Sigmoid colon (tissue), 7 donors: ENCODE measurements around the gene KRT73. TPM values are rescaled to one million over a fixed set of nuclear protein-coding genes. Genes with fewer than 3 reads are reported as not detected.

Experiments
- DNase-seq: peaks from one replicate; pipeline ENCODE4 v3.0.0-alpha.2; 2019
- H3K27ac ChIP-seq, 4 donors: fragments of 200-600 bp; sonication (generic); one replicate each; pipeline ENCODE4 v1.5.1; 2016 to 2019; ENCODE audit warnings: mild to moderate bottlenecking in 1 of 4
- H3K27me3 ChIP-seq, 3 donors: fragments of 200-600 bp; sonication (generic); one replicate each; pipeline ENCODE4 v1.5.1; 2019; ENCODE audit warnings: mild to moderate bottlenecking in 1 of 3
- H3K36me3 ChIP-seq, 4 donors: fragments of 200-600 bp; sonication (generic); one replicate each; pipeline ENCODE4 v1.5.1; 2016 to 2019
- H3K4me1 ChIP-seq, 4 donors: fragments of 200-600 bp; sonication (generic); one replicate each; pipeline ENCODE4 v1.5.1; 2017 to 2019
- H3K4me3 ChIP-seq, 4 donors: fragments of 200-600 bp; sonication (generic); one replicate each; pipeline ENCODE4 v1.5.1; 2017 to 2019; ENCODE audit warnings: mild to moderate bottlenecking in 2 of 4, moderate library complexity in 1 of 4
- H3K9me3 ChIP-seq, 4 donors: fragments of 200-600 bp in 3 of 4; sonication (generic) in 3 of 4; one replicate each; pipeline versions ENCODE4 v1.5.1 to v1.6.1; 2013 to 2019
- CTCF ChIP-seq, 4 experiments: fragments of 450-650 bp in 3 of 4; fragments of 200-600 bp in 1 of 4; IDR thresholded peaks; one replicate each; pipeline ENCODE4 v1.5.1; 2016 to 2019; ENCODE audit warnings: antibody characterized with exemption in 4 of 4, mild to moderate bottlenecking in 3 of 4, moderate library complexity in 2 of 4
- EP300 ChIP-seq, 4 donors: sonication (generic); formaldehyde crosslinking; IDR thresholded peaks; one replicate each; pipeline ENCODE4 v1.6.1; 2017; ENCODE audit warnings: antibody characterized with exemption in 4 of 4
- POLR2A ChIP-seq, 2 donors: fragments of 450-650 bp; IDR thresholded peaks; one replicate each; pipeline ENCODE4 v1.6.1; 2016; ENCODE audit warnings: antibody characterized with exemption in 2 of 2, mild to moderate bottlenecking in 2 of 2, moderate library complexity in 2 of 2
- POLR2AphosphoS5 ChIP-seq, 4 donors: sonication (generic); formaldehyde crosslinking; IDR thresholded peaks; one replicate each; pipeline ENCODE4 v1.6.1; 2017; ENCODE audit warnings: antibody characterized with exemption in 4 of 4
- WGBS, 2 donors: extraction: QIAGEN DNeasy Blood & Tissue Kit; methylation state at CpG; one replicate each; pipeline ENCODE4 v1.1.7; 2013; 5-methylcytosine and 5-hydroxymethylcytosine counted together
- intact Hi-C: fragments of 100-400 bp; cut with DNase I; formaldehyde crosslinking; loops from one replicate; pipeline ENCODE4 v1.15.1; 2023
- polyA plus RNA-seq, 3 donors: library from polyadenylated mRNA; stranded (reverse); fragments of 200-250 nt; gene quantifications; one replicate each; pipeline ENCODE4 v1.2.3, GENCODE V29; 2013
- total RNA-seq, 4 donors: library from RNA; depleted of rRNA; stranded (reverse); fragments of >200 nt; gene quantifications; one replicate each; pipeline ENCODE4 v1.1.0, GENCODE V29; 2016
- donor health status: healthy with polysubstance abuse.
- donor health status: Bipolar disorder and iron deficiency.
- donor health status: healthy.

The KRT73 gene
- total and polyA plus RNA-seq, 7 donors, result 0.73 TPM; not detected in 6

- no peak for DNase-seq
- Histone ChIP-seq H3K36me3 (no peaks in the 10 kb centered on the region), H3K27ac (no peak overlapping the region), H3K4me1 (no peaks in the 10 kb centered on the region), H3K9me3 (no peaks in the 10 kb centered on the region), H3K4me3 (no peak overlapping the region), H3K27me3 (peaks cover 9 to 42% (median 24%) of the 10 kb centered on the region in 3 donors)
- TF ChIP-seq CTCF (IDR thresholded peaks at IDR 0.05) (no peak), EP300 (IDR thresholded peaks at IDR 0.05) (no peak), POLR2AphosphoS5 (IDR thresholded peaks at IDR 0.05) (no peak), POLR2A (IDR thresholded peaks at IDR 0.05) (no peak)
- intact Hi-C loops, result no loop called here
These were observed 13.5 kb downstream of the KRT73 start for GRCh38 chr12:52604859-52605258.

- Histone ChIP-seq H3K27ac (no peak overlapping the region), H3K4me1 (no peaks in the 10 kb centered on the region), H3K9me3 (no peaks in the 10 kb centered on the region), H3K27me3 (peaks cover 9 to 41% (median 24%) of the 10 kb centered on the region in 3 donors), H3K4me3 (no peak overlapping the region), H3K36me3 (no peaks in the 10 kb centered on the region)
- DNase-seq, result no peak
- TF ChIP-seq POLR2AphosphoS5 (IDR thresholded peaks at IDR 0.05), result no peak
- TF ChIP-seq EP300 (IDR thresholded peaks at IDR 0.05), result no peak
- no peak for TF ChIP-seq CTCF (IDR thresholded peaks at IDR 0.05)
- no peak for TF ChIP-seq POLR2A (IDR thresholded peaks at IDR 0.05)
- 80 to 93% methylated on average over 2 of the region's 2 CpGs for WGBS, 2 donors
- intact Hi-C loops, result no loop called here
These were observed 15.0 kb downstream of the KRT73 start for GRCh38 chr12:52603314-52603713.

GRCh38 chr12:52602552-52602951 is 15.8 kb downstream of the KRT73 start:
- no peak for TF ChIP-seq POLR2AphosphoS5 (IDR thresholded peaks at IDR 0.05)
- Histone ChIP-seq H3K36me3 (no peaks in the 10 kb centered on the region), H3K9me3 (no peaks in the 10 kb centered on the region), H3K27me3 (peaks cover 9 to 41% (median 24%) of the 10 kb centered on the region in 3 donors), H3K4me1 (no peaks in the 10 kb centered on the region), H3K4me3 (no peak overlapping the region), H3K27ac (no peak overlapping the region)
- no peak for DNase-seq
- intact Hi-C loops, result no loop called here
- 83 to 90% methylated on average over 5 of the region's 5 CpGs for WGBS, 2 donors

- intact Hi-C loops, result no loop called here
- TF ChIP-seq CTCF (IDR thresholded peaks at IDR 0.05) (no peak), EP300 (IDR thresholded peaks at IDR 0.05) (no peak), POLR2AphosphoS5 (IDR thresholded peaks at IDR 0.05) (no peak), POLR2A (IDR thresholded peaks at IDR 0.05) (no peak)
- Histone ChIP-seq H3K27me3 (peaks cover 9 to 41% (median 24%) of the 10 kb centered on the region in 3 donors), H3K36me3 (no peaks in the 10 kb centered on the region), H3K4me1 (no peaks in the 10 kb centered on the region), H3K4me3 (no peak overlapping the region), H3K27ac (no peak overlapping the region), H3K9me3 (no peaks in the 10 kb centered on the region)
- no peak for DNase-seq
- 58 to 62% methylated on average over 4 of the region's 4 CpGs for WGBS, 2 donors
These were observed 16.7 kb downstream of the KRT73 start for GRCh38 chr12:52601671-52602070.

- no peaks in the 10 kb centered on the region for H3K4me1 ChIP-seq
- no peak for TF ChIP-seq POLR2A (IDR thresholded peaks at IDR 0.05)
- TF ChIP-seq CTCF (IDR thresholded peaks at IDR 0.05), result no peak
- TF ChIP-seq EP300 (IDR thresholded peaks at IDR 0.05), result no peak
- no peak for TF ChIP-seq POLR2AphosphoS5 (IDR thresholded peaks at IDR 0.05)
- DNase-seq, result no peak
- no peaks in the 10 kb centered on the region for H3K9me3 ChIP-seq
- H3K27me3 ChIP-seq, result peaks cover 9 to 41% (median 24%) of the 10 kb centered on the region in 3 donors
- H3K36me3 ChIP-seq, result no peaks in the 10 kb centered on the region
- intact Hi-C loops, result no loop called here
- H3K27ac ChIP-seq, result no peak within 1 kb of the TSS
- WGBS, 2 donors, result 37 to 46% methylated on average over 48 of the region's 48 CpGs
- no peak within 1 kb of the TSS for H3K4me3 ChIP-seq
These were observed 17.3 kb downstream of the KRT73 start, which contains the start of gene KRT72 for GRCh38 chr12:52600941-52601481. TSS of gene KRT72 (minus strand) at chr12:52601463. CDS start at chr12:52601452, 11 bp downstream.
